ENCODE results near the gene IL20RA. TPM values are rescaled to one million over a fixed set of nuclear protein-coding genes. Genes with fewer than 3 reads are reported as not detected.

IL20RA gene
- total and polyA plus RNA-seq, 2 experiments from 2014 or later, result 2.6 to 3.5 TPM

GRCh38 chr6:137086031-137086430 lies 41.3 kb upstream of the IL20RA start:
- Histone ChIP-seq H3F3A (replicated peaks; ENCODE audit: low read depth) (no peaks in the 10 kb centered on the region), H3K4me3 (no peak overlapping the region), H3K27me3 (ENCODE audit: insufficient read depth) (no peaks in the 10 kb centered on the region), H3K4me1 (ENCODE audit: insufficient read depth) (peaks cover 4% of the 10 kb centered on the region), H3K4me2 (no peak overlapping the region), H3K9me2 (ENCODE audit: insufficient read depth) (no peaks in the 10 kb centered on the region), H2AFZ (no peak overlapping the region), H3K36me3 (ENCODE audit: insufficient read depth) (no peaks in the 10 kb centered on the region), H3K79me2 (replicated peaks; ENCODE audit: insufficient read depth) (no peaks in the 10 kb centered on the region), H3K27ac (ENCODE audit: low read depth) (no peak overlapping the region), H4K20me1 (replicated peaks; ENCODE audit: insufficient read depth) (no peaks in the 10 kb centered on the region)
- no peaks in the 10 kb centered on the region for H3K9me3 Mint-ChIP-seq
- DNase-seq (ENCODE audit: low spot score) (no peak), ATAC-seq (no peak)
- H3K27ac Mint-ChIP-seq, result no peak overlapping the region; the same call in 1 of the 2 replicates
- H3K4me3 Mint-ChIP-seq, result no peak overlapping the region
- no peaks in the 10 kb centered on the region for H3K36me3 Mint-ChIP-seq (ENCODE audit: low read depth)
- no peaks in the 10 kb centered on the region for H3K27me3 Mint-ChIP-seq (ENCODE audit: insufficient read depth, low read depth, poor library complexity)
- TF ChIP-seq STAT1 (IDR thresholded peaks at IDR 0.05; ENCODE audit: unreplicated experiment) (no peak), EZH2phosphoT487 (IDR thresholded peaks at IDR 0.05; ENCODE audit: unreplicated experiment) (no peak), JUNB (IDR thresholded peaks at IDR 0.05; ENCODE audit: unreplicated experiment) (no peak), ETS1 (IDR thresholded peaks at IDR 0.05) (no peak), CREB1 (CRISPR knock-in tag; IDR thresholded peaks at IDR 0.05; ENCODE audit: low read depth) (no peak), NANOG (IDR thresholded peaks at IDR 0.05; ENCODE audit: borderline replicate concordance) (no peak), POLR2AphosphoS5 (IDR thresholded peaks at IDR 0.05; ENCODE audit: low read depth) (no peak), CTCF (conservative IDR thresholded peaks at IDR 0.05; ENCODE audit: low read depth in 2 of 2) (no peak), REST (IDR thresholded peaks at IDR 0.05; ENCODE audit: unreplicated experiment) (no peak)
- H3K4me1 Mint-ChIP-seq, result peaks cover 12% of the 10 kb centered on the region; the same call in 2 of the 3 replicates
